SK-N-SH treated with all-trans-retinoic acid at 6 μM for 48 hours (cell line): ENCODE measurements around the gene TEX52.
A peak's percentile ranks its signal among the peaks of the same experiment; 100 is the strongest.

Experiments used
- ATAC-seq: fragments of 200-7000 bp; cut with Tn5 transposase; 3 replicates; pipeline ENCODE4 v1.9.1; 2020; ENCODE audit warnings: mild to moderate bottlenecking, moderate library complexity
- ARNTL ChIP-seq: fragments of 450-650 bp; formaldehyde crosslinking; IDR thresholded peaks from 2 replicates; pipeline ENCODE4 v1.5.0; 2020; ENCODE audit warnings: low read depth, mild to moderate bottlenecking, moderate library complexity, borderline replicate concordance
- BACH2 ChIP-seq: fragments of 250-450 bp; sonication (Bioruptor Pico); IDR thresholded peaks from 2 replicates; pipeline ENCODE4 v1.9.0; 2021; ENCODE audit warnings: mild to moderate bottlenecking, borderline replicate concordance
- CREB5 ChIP-seq: fragments of 250-450 bp; sonication (Bioruptor Pico); IDR thresholded peaks from 2 replicates; pipeline ENCODE4 v1.5.1; 2020; ENCODE audit warnings: low read depth, mild to moderate bottlenecking, moderate library complexity
- CSDC2 ChIP-seq: fragments of 250-450 bp; sonication (Bioruptor Pico); IDR thresholded peaks from 2 replicates; pipeline ENCODE4 v1.5.0; 2020; ENCODE audit warnings: mild to moderate bottlenecking, moderate library complexity
- ESRRG ChIP-seq: fragments of 250-450 bp; sonication (Bioruptor Pico); IDR thresholded peaks from 2 replicates; pipeline ENCODE4 v1.6.1; 2021; ENCODE audit warnings: mild to moderate bottlenecking
- GLIS3 ChIP-seq: fragments of 250-450 bp; sonication (Bioruptor Pico); IDR thresholded peaks from 2 replicates; pipeline ENCODE4 v1.5.0; 2020; ENCODE audit warnings: mild to moderate bottlenecking, moderate library complexity
- ISL1 ChIP-seq: fragments of 250-450 bp; sonication (Bioruptor Pico); IDR thresholded peaks from 2 replicates; pipeline ENCODE4 v2.1.2; 2022; ENCODE audit warnings: mild to moderate bottlenecking, moderate library complexity
- OSR1 ChIP-seq: fragments of 250-450 bp; sonication (Bioruptor Pico); IDR thresholded peaks from 2 replicates; pipeline ENCODE4 v1.8.0; 2022; ENCODE audit warnings: moderate library complexity, mild to moderate bottlenecking, inconsistent platforms
- PATZ1 ChIP-seq: fragments of 250-450 bp; sonication (Bioruptor Pico); IDR thresholded peaks from 2 replicates; pipeline ENCODE4 v1.8.0; 2020; ENCODE audit warnings: mild to moderate bottlenecking, moderate library complexity, borderline replicate concordance
- POU6F1 ChIP-seq: fragments of 250-450 bp; sonication (Bioruptor Pico); IDR thresholded peaks from 2 replicates; pipeline ENCODE4 v1.8.0; 2021; ENCODE audit warnings: low read depth, mild to moderate bottlenecking, moderate library complexity, borderline replicate concordance
- PPARA ChIP-seq: fragments of 250-450 bp; sonication (Bioruptor Pico); IDR thresholded peaks from 2 replicates; pipeline ENCODE4 v1.5.0; 2020; ENCODE audit warnings: mild to moderate bottlenecking, borderline replicate concordance
- RARB ChIP-seq: fragments of 250-450 bp; sonication (Bioruptor Pico); IDR thresholded peaks from 2 replicates; pipeline ENCODE4 v1.8.0; 2021; ENCODE audit warnings: mild to moderate bottlenecking, moderate library complexity
- TCF4 ChIP-seq: fragments of 250-450 bp; sonication (Bioruptor Pico); IDR thresholded peaks from 2 replicates; pipeline ENCODE4 v1.8.0; 2021; ENCODE audit warnings: mild to moderate bottlenecking, moderate library complexity, borderline replicate concordance
- TOX ChIP-seq: fragments of 250-450 bp; sonication (Bioruptor Pico); IDR thresholded peaks from 2 replicates; pipeline ENCODE4 v1.8.0; 2021; ENCODE audit warnings: mild to moderate bottlenecking, moderate library complexity, borderline replicate concordance
- ZC3H10 ChIP-seq: fragments of 250-450 bp; sonication (Bioruptor Pico); IDR thresholded peaks from 2 replicates; pipeline ENCODE4 v1.5.1; 2021; ENCODE audit warnings: mild to moderate bottlenecking, moderate library complexity
- ZFP3 ChIP-seq: fragments of 250-450 bp; sonication (Bioruptor Pico); IDR thresholded peaks from 2 replicates; pipeline ENCODE4 v1.5.0; 2020; ENCODE audit warnings: mild to moderate bottlenecking, moderate library complexity
- ZFP30 ChIP-seq: fragments of 450-650 bp; formaldehyde crosslinking; IDR thresholded peaks from 2 replicates; pipeline ENCODE4 v1.5.0; 2022; ENCODE audit warnings: mild to moderate bottlenecking, moderate library complexity
- ZNF565 ChIP-seq: fragments of 450-650 bp; formaldehyde crosslinking; conservative IDR thresholded peaks from 2 replicates; pipeline ENCODE4 v1.5.0; 2020; ENCODE audit warnings: low read depth, mild to moderate bottlenecking, moderate library complexity
- ZNF8 ChIP-seq: fragments of 450-650 bp; formaldehyde crosslinking; IDR thresholded peaks from 2 replicates; pipeline ENCODE4 v1.5.0; 2020; ENCODE audit warnings: mild to moderate bottlenecking, moderate library complexity

The TEX52 gene

GRCh38 chr12:2819810-2820209 is 37.0 kb downstream of the TEX52 start:
- ATAC-seq = no peak
- TF ChIP-seq TCF4 (CRISPR knock-in tag) (no peak), ZNF8 (CRISPR knock-in tag) (no peak), ESRRG (CRISPR knock-in tag) (no peak), ZFP3 (no peak), ISL1 (CRISPR knock-in tag) (no peak), ZC3H10 (no peak)

- TF ChIP-seq OSR1 (CRISPR knock-in tag) = no peak
- no peak for TF ChIP-seq CSDC2 (CRISPR knock-in tag)
- TF ChIP-seq PPARA = no peak
- no peak for TF ChIP-seq BACH2 (CRISPR knock-in tag)
- no peak for TF ChIP-seq TOX (CRISPR knock-in tag)
- TF ChIP-seq GLIS3 (CRISPR knock-in tag) = no peak
- TF ChIP-seq RARB (CRISPR knock-in tag) = no peak
- TF ChIP-seq ESRRG (CRISPR knock-in tag) = no peak
- TF ChIP-seq CREB5 = no peak
- peak; percentile 81 for ATAC-seq
Observed at GRCh38 chr12:2813214-2814185, 43.3 kb downstream of the TEX52 start.

GRCh38 chr12:2812290-2813213 is 44.3 kb downstream of the TEX52 start, which contains the start of gene ITFG2:
TSS of gene ITFG2 (plus strand) at chr12:2812668. CDS start at chr12:2812761, 93 bp downstream.
- TF ChIP-seq CREB5 = 0 out of 2 replicates have a peak, but pooled peaks have one; percentile 23
- no peak for TF ChIP-seq PATZ1 (CRISPR knock-in tag)
- ATAC-seq = peak; percentile 97

- TF ChIP-seq ZFP30 (CRISPR knock-in tag) (no peak), ZNF565 (no peak), ZFP3 (no peak), BACH2 (CRISPR knock-in tag) (no peak), PPARA (no peak), POU6F1 (CRISPR knock-in tag) (no peak), CREB5 (no peak), ZNF8 (CRISPR knock-in tag) (no peak), ARNTL (CRISPR knock-in tag) (no peak)
- ATAC-seq = no peak
Observed at GRCh38 chr12:2811801-2812200, 45.0 kb downstream of the TEX52 start.
